B cell (primary cell): ENCODE results near the gene MLLT10. TPM values are rescaled to one million over a fixed set of nuclear protein-coding genes. Genes with fewer than 3 reads are reported as not detected.
A peak's percentile ranks its signal among the peaks of the same experiment; 100 is the strongest.

Experiments
- ATAC-seq: fragments of 200-7000 bp; cut with Tn5 transposase; one replicate; pipeline ENCODE4 v1.10.0; 2021; ENCODE audit warnings: low read depth, mild to moderate bottlenecking, moderate number of reproducible peaks, moderate library complexity
- CTCF ChIA-PET: fragments of 350-600 bp; sonication (Branson Sonifier 250); formaldehyde crosslinking; loops from one replicate; lab custom pipeline; 2021; ENCODE audit warnings: antibody characterized with exemption, inconsistent platforms; lab: Charles Lee
- POLR2A ChIA-PET: fragments of 350-600 bp; sonication (Branson Sonifier 250); formaldehyde crosslinking; loops from one replicate; lab custom pipeline; 2021; ENCODE audit warnings: antibody characterized with exemption; lab: Charles Lee
- DNase-seq: peaks from one replicate; pipeline ENCODE4 v3.0.0; 2013
- H2AFZ ChIP-seq: 2 replicates; pipeline ENCODE4 v1.6.1; 2012; ENCODE audit warnings: mild to moderate bottlenecking, low read depth, low read length; ENCODE audit not compliant: insufficient read depth, poor library complexity, severe bottlenecking
- H3K27ac ChIP-seq, 2 donors: 1 replicate in 1 of 2; 2 replicates in 1 of 2; pipeline ENCODE4 v1.5.1; 2012 to 2013; ENCODE audit warnings: low read length in 2 of 2, mild to moderate bottlenecking in 2 of 2, moderate library complexity in 1 of 2
- H3K27me3 ChIP-seq, 4 experiments: fragments of 200-600 bp in 1 of 4; sonication (generic) in 1 of 4; replicated peaks in 1 of 4; 1 replicate in 2 of 4; 2 replicates in 2 of 4; pipeline versions ENCODE4 v1.6.1 to v1.7.0; 2013 to 2016; ENCODE audit warnings: low read length in 3 of 4, mild to moderate bottlenecking in 2 of 4, mixed read lengths in 1 of 4, moderate library complexity in 1 of 4; ENCODE audit not compliant: insufficient read depth in 4 of 4, control insufficient read depth in 3 of 4; ENCODE audit errors: control extremely low read depth in 1 of 4
- H3K36me3 ChIP-seq, 2 experiments: replicated peaks in 1 of 2; 1 replicate in 1 of 2; 2 replicates in 1 of 2; pipeline versions ENCODE4 v1.6.1 to v1.7.1; 2013; ENCODE audit warnings: low read length in 1 of 2; ENCODE audit not compliant: insufficient read depth in 2 of 2, control insufficient read depth in 1 of 2; ENCODE audit errors: control extremely low read depth in 1 of 2, extremely low read depth in 1 of 2
- H3K4me1 ChIP-seq, 2 donors: fragments of 200-600 bp in 1 of 2; sonication (generic) in 1 of 2; 1 replicate in 1 of 2; 2 replicates in 1 of 2; pipeline versions ENCODE4 v1.5.1 to v1.6.1; 2013 to 2017; ENCODE audit warnings: low read length in 2 of 2; ENCODE audit not compliant: control insufficient read depth in 2 of 2, insufficient read depth in 2 of 2
- H3K4me2 ChIP-seq: replicated peaks from 2 replicates; pipeline ENCODE3; 2012; ENCODE audit warnings: mild to moderate bottlenecking, low read depth, low read length; ENCODE audit not compliant: poor library complexity, severe bottlenecking
- H3K4me3 ChIP-seq, 5 experiments: fragments of 200-600 bp in 1 of 5; sonication (generic) in 1 of 5; 1 replicate in 3 of 5; 2 replicates in 2 of 5; pipeline versions ENCODE4 v1.5.1 to v1.7.0; 2011 to 2016; ENCODE audit warnings: low read length in 4 of 5, mild to moderate bottlenecking in 4 of 5, low read depth in 2 of 5, control low read depth in 1 of 5, moderate library complexity in 1 of 5; ENCODE audit not compliant: insufficient read depth in 1 of 5; ENCODE audit errors: control extremely low read depth in 1 of 5, extremely low read depth in 1 of 5
- H3K79me2 ChIP-seq: fragments of 200-600 bp; sonication (generic); one replicate; pipeline ENCODE4 v1.6.0; 2016; ENCODE audit warnings: low read length; ENCODE audit not compliant: control insufficient read depth, insufficient read depth
- H3K9ac ChIP-seq: fragments of 200-600 bp; sonication (generic); 2 replicates; pipeline ENCODE4 v1.6.1; 2017; ENCODE audit warnings: mild to moderate bottlenecking, low read length, moderate library complexity
- H3K9me3 ChIP-seq, 3 donors: one replicate each; pipeline versions ENCODE4 v1.6.1 to v1.7.1; 2013; ENCODE audit warnings: low read length in 2 of 3; ENCODE audit not compliant: control insufficient read depth in 2 of 3, insufficient read depth in 1 of 3; ENCODE audit errors: control extremely low read depth in 1 of 3
- H4K20me1 ChIP-seq: 2 replicates; pipeline ENCODE4 v1.6.0; 2012; ENCODE audit warnings: mild to moderate bottlenecking, low read length; ENCODE audit not compliant: insufficient read depth, control insufficient read depth, poor library complexity, severe bottlenecking
- H3K27ac Mint-ChIP-seq: one replicate; pipeline ENCODE4 v1.8.0; 2021; ENCODE audit warnings: mixed read lengths
- H3K27me3 Mint-ChIP-seq: one replicate; pipeline ENCODE4 v1.8.0; 2021; ENCODE audit warnings: mixed read lengths
- H3K4me1 Mint-ChIP-seq: one replicate; pipeline ENCODE4 v1.8.0; 2021; ENCODE audit warnings: mixed read lengths
- H3K4me3 Mint-ChIP-seq: one replicate; pipeline ENCODE4 v1.8.0; 2021; ENCODE audit warnings: mixed read lengths
- H3K9me3 Mint-ChIP-seq: one replicate; pipeline ENCODE4 v1.8.0; 2022; ENCODE audit warnings: mixed read lengths; ENCODE audit not compliant: insufficient read depth
- CTCF ChIP-seq: fragments of 200-600 bp; IDR thresholded peaks from one replicate; pipeline ENCODE4 v1.8.0; 2022; ENCODE audit warnings: antibody characterized with exemption, mild to moderate bottlenecking
- EZH2 ChIP-seq: IDR thresholded peaks from 2 replicates; pipeline ENCODE4 v1.6.1; 2012; ENCODE audit warnings: borderline replicate concordance, low read depth, mild to moderate bottlenecking, moderate library complexity, low read length; ENCODE audit not compliant: insufficient read depth, poor library complexity, severe bottlenecking
- WGBS: methylation state at CpG from one replicate; pipeline ENCODE4 v1.1.5; 2013; ENCODE audit warnings: missing lambda C conversion rate; ENCODE audit not compliant: insufficient coverage; 5-methylcytosine and 5-hydroxymethylcytosine counted together
- intact Hi-C: fragments of 100-400 bp; cut with micrococcal nuclease; formaldehyde crosslinking; loops from one replicate; pipeline ENCODE4 v1.10.0; 2022
- polyA plus RNA-seq: library from polyadenylated mRNA; depleted of rRNA; stranded (reverse); fragments of >200 nt; gene quantifications from 2 replicates; pipeline ENCODE4 v1.2.3, GENCODE V29; 2012
- total RNA-seq, 2 donors: library from RNA; stranded (reverse); fragments of 120-200 nt in 1 of 2; gene quantifications; 1 replicate in 1 of 2; 2 replicates in 1 of 2; pipeline versions ENCODE4 v1.2.3 to v1.2.4, GENCODE V29; 2013 to 2022

The MLLT10 gene
- total and polyA plus RNA-seq, 2 donors (not counting 1 experiment from before 2014, with no cell fraction given): 21.7 to 70.5 TPM

GRCh38 chr10:21728618-21729017, 194.6 kb downstream of the MLLT10 start:
- TF ChIP-seq EZH2 (no peak), CTCF (no peak)
- H4K20me1 ChIP-seq: no peaks in the 10 kb centered on the region
- no peaks in the 10 kb centered on the region for H3K9me3 Mint-ChIP-seq
- H3K4me1 Mint-ChIP-seq: no peaks in the 10 kb centered on the region
- WGBS: 83% methylated on average over 2 of the region's 3 CpGs
- no peak overlapping the region for H3K27ac ChIP-seq
- no peak for ATAC-seq
- H3K27me3 ChIP-seq: no peaks in the 10 kb centered on the region
- no peak overlapping the region for H3K4me3 Mint-ChIP-seq
- intact Hi-C loops: no loop called here
- H3K27ac Mint-ChIP-seq: no peak overlapping the region
- no peak overlapping the region for H3K4me3 ChIP-seq
- DNase-seq: no peak
- H3K36me3 ChIP-seq: peaks cover 2 to 24% of the 10 kb centered on the region in 2 experiments
- no peak overlapping the region for H2AFZ ChIP-seq
- no peak overlapping the region for H3K9ac ChIP-seq
- no peaks in the 10 kb centered on the region for H3K27me3 Mint-ChIP-seq
- ChIA-PET CTCF (interaction anchor here (0.6 to 1.2 kb wide), 2 partner anchors 233 to 242 kb away, joined by 3 read pairs; no protein-coding TSS in a partner anchor), POLR2A (no interaction called here)
- H3K79me2 ChIP-seq: no peaks in the 10 kb centered on the region
- no peaks in the 10 kb centered on the region for H3K9me3 ChIP-seq
- no peak overlapping the region for H3K4me2 ChIP-seq
- no peaks in the 10 kb centered on the region for H3K4me1 ChIP-seq

- Histone ChIP-seq H3K9ac (no peak overlapping the region), H3K4me3 (no peak overlapping the region), H4K20me1 (no peaks in the 10 kb centered on the region), H3K36me3 (peaks cover 4 to 43% of the 10 kb centered on the region in 2 experiments), H3K4me2 (no peak overlapping the region), H2AFZ (no peak overlapping the region), H3K79me2 (no peaks in the 10 kb centered on the region), H3K27ac (no peak overlapping the region), H3K27me3 (no peaks in the 10 kb centered on the region), H3K9me3 (no peaks in the 10 kb centered on the region), H3K4me1 (no peaks in the 10 kb centered on the region)
- ATAC-seq (peak; percentile 31), DNase-seq (peak; percentile 53)
- WGBS: 74% methylated on average over 6 of the region's 10 CpGs
- intact Hi-C loops: loop anchor here (1.0 kb wide), 1 partner anchor 237 kb away; no protein-coding TSS in a partner anchor
- H3K9me3 Mint-ChIP-seq: no peaks in the 10 kb centered on the region
- TF ChIP-seq EZH2 (no peak), CTCF (peak; percentile 67)
- no peak overlapping the region for H3K4me3 Mint-ChIP-seq
- no peaks in the 10 kb centered on the region for H3K4me1 Mint-ChIP-seq
- H3K27ac Mint-ChIP-seq: no peak overlapping the region
- POLR2A ChIA-PET: interaction anchor here (0.5 kb wide), 1 partner anchor 235 kb away, joined by 5 read pairs; no protein-coding TSS in a partner anchor
- CTCF ChIA-PET: interaction anchor here (1.1 to 2.0 kb wide), 5 partner anchors 9 to 565 kb away, joined by 3 to 8 read pairs (median 5); no protein-coding TSS in a partner anchor
- H3K27me3 Mint-ChIP-seq: no peaks in the 10 kb centered on the region
These were observed 198.2 kb downstream of the MLLT10 start for GRCh38 chr10:21732067-21732772.
